Smooth muscle cell (in vitro differentiated cells): Measurements from ENCODE around the gene MBTD1. TPM values are rescaled to one million over a fixed set of nuclear protein-coding genes. Genes with fewer than 3 reads are reported as not detected.

ENCODE experiments used
- DNase-seq: peaks from one replicate; lab custom pipeline; 2025; ENCODE audit not compliant: unreplicated experiment; lab: John Stamatoyannopoulos, UW
- H2AFZ ChIP-seq: fragments of 200-600 bp; sonication (generic); 2 replicates; pipeline ENCODE4 v1.6.0; 2016; ENCODE audit warnings: antibody characterized with exemption, low read depth, mild to moderate bottlenecking
- H3F3A ChIP-seq: fragments of 200-600 bp; sonication (generic); 2 replicates; pipeline ENCODE4 v1.6.0; 2017; ENCODE audit warnings: antibody characterized with exemption, low read depth
- H3K27ac ChIP-seq: fragments of 200-600 bp; sonication (generic); 2 replicates; pipeline ENCODE4 v1.5.1; 2016; ENCODE audit warnings: low read depth, mild to moderate bottlenecking
- H3K27me3 ChIP-seq: fragments of 200-600 bp; sonication (generic); 2 replicates; pipeline ENCODE4 v1.6.1; 2016; ENCODE audit warnings: low read depth, mild to moderate bottlenecking
- H3K36me3 ChIP-seq: fragments of 200-600 bp; sonication (generic); 2 replicates; pipeline ENCODE4 v1.5.1; 2016; ENCODE audit warnings: low read depth
- H3K4me1 ChIP-seq: fragments of 200-600 bp; sonication (generic); 2 replicates; pipeline ENCODE4 v1.5.1; 2016; ENCODE audit warnings: low read depth
- H3K4me2 ChIP-seq: fragments of 200-600 bp; sonication (generic); 2 replicates; pipeline ENCODE4 v1.6.0; 2016; ENCODE audit warnings: mild to moderate bottlenecking
- H3K4me3 ChIP-seq: fragments of 200-600 bp; sonication (generic); 2 replicates; pipeline ENCODE4 v1.5.1; 2016; ENCODE audit warnings: mild to moderate bottlenecking
- H3K79me2 ChIP-seq: fragments of 200-600 bp; sonication (generic); 2 replicates; pipeline ENCODE4 v1.6.0; 2016; ENCODE audit warnings: low read depth, mild to moderate bottlenecking
- H3K9ac ChIP-seq: fragments of 200-600 bp; sonication (generic); 2 replicates; pipeline ENCODE4 v1.6.0; 2016; ENCODE audit warnings: low read depth
- H3K9me3 ChIP-seq: fragments of 200-600 bp; sonication (generic); replicated peaks from 2 replicates; pipeline ENCODE4 v1.5.1; 2016; ENCODE audit warnings: low read depth
- H4K20me1 ChIP-seq: fragments of 200-600 bp; sonication (generic); 2 replicates; pipeline ENCODE4 v1.6.0; 2016; ENCODE audit warnings: low read depth
- CTCF ChIP-seq: fragments of 200-600 bp; sonication (generic); IDR thresholded peaks from 2 replicates; pipeline ENCODE4 v1.5.1; 2017; ENCODE audit warnings: borderline replicate concordance, mild to moderate bottlenecking, antibody characterized with exemption; ENCODE audit not compliant: insufficient read depth, poor library complexity, severe bottlenecking
- WGBS: methylation state at CpG from one replicate; pipeline ENCODE4 v1.1.7; 2016; ENCODE audit warnings: low lambda C conversion rate; 5-methylcytosine and 5-hydroxymethylcytosine counted together
- polyA plus RNA-seq: library from polyadenylated mRNA; unstranded; fragments of >200 nt; fragmentation: Nextera tagmentation; extraction: Ambion mirVana; gene quantifications from 2 replicates; pipeline ENCODE4 v1.2.1, GENCODE V29; 2016
- total RNA-seq: library from RNA; depleted of rRNA; stranded (reverse); fragments of >200 nt; gene quantifications from 2 replicates; pipeline ENCODE4 v1.2.3, GENCODE V29; 2014

MBTD1 gene
- total and polyA plus RNA-seq, 2 experiments from 2014 or later = 1.3 to 11.3 TPM

- Histone ChIP-seq H4K20me1 (no peaks in the 10 kb centered on the region), H3K4me2 (no peak overlapping the region)
- 86% methylated on average over 6 of the region's 6 CpGs for WGBS
Observed at GRCh38 chr17:51200295-51200694, 59.6 kb downstream of the MBTD1 start.

GRCh38 chr17:51197754-51198153 is 62.1 kb downstream of the MBTD1 start:
- Histone ChIP-seq H3F3A (no peaks in the 10 kb centered on the region), H3K27me3 (no peaks in the 10 kb centered on the region), H3K9me3 (no peaks in the 10 kb centered on the region), H3K4me3 (no peak overlapping the region), H3K36me3 (peaks cover 12% of the 10 kb centered on the region), H3K9ac (no peak overlapping the region), H2AFZ (no peak overlapping the region), H3K79me2 (no peaks in the 10 kb centered on the region), H3K27ac (no peak overlapping the region), H4K20me1 (no peaks in the 10 kb centered on the region), H3K4me2 (no peak overlapping the region), H3K4me1 (no peaks in the 10 kb centered on the region)
- WGBS = over 99% methylated on average over 4 of the region's 4 CpGs
- no peak for TF ChIP-seq CTCF
- no peak for DNase-seq

More at GRCh38 chr17:51200295-51200694, 59.6 kb downstream of the MBTD1 start:
- no peaks in the 10 kb centered on the region for H3F3A ChIP-seq
- no peak overlapping the region for H3K27ac ChIP-seq
- H3K36me3 ChIP-seq = peaks cover 19% of the 10 kb centered on the region
- no peaks in the 10 kb centered on the region for H3K9me3 ChIP-seq
- DNase-seq = no peak
- H3K4me1 ChIP-seq = no peaks in the 10 kb centered on the region
- no peak overlapping the region for H3K4me3 ChIP-seq
- TF ChIP-seq CTCF = no peak
- no peak overlapping the region for H2AFZ ChIP-seq
- H3K79me2 ChIP-seq = no peaks in the 10 kb centered on the region
- no peak overlapping the region for H3K9ac ChIP-seq
- H3K27me3 ChIP-seq = no peaks in the 10 kb centered on the region

GRCh38 chr17:51191895-51192294 is 68.0 kb downstream of the MBTD1 start:
- Histone ChIP-seq H3K27me3 (no peaks in the 10 kb centered on the region), H3K36me3 (peaks cover 17% of the 10 kb centered on the region), H3K9ac (no peak overlapping the region), H4K20me1 (no peaks in the 10 kb centered on the region), H3K79me2 (no peaks in the 10 kb centered on the region), H3K4me1 (no peaks in the 10 kb centered on the region), H3K4me2 (no peak overlapping the region), H2AFZ (no peak overlapping the region), H3K4me3 (no peak overlapping the region), H3K9me3 (no peaks in the 10 kb centered on the region), H3F3A (no peaks in the 10 kb centered on the region), H3K27ac (no peak overlapping the region)
- TF ChIP-seq CTCF = no peak
- WGBS = 92% methylated on average over 2 of the region's 2 CpGs
- DNase-seq = no peak

GRCh38 chr17:51189628-51190027 is 70.2 kb downstream of the MBTD1 start:
- no peaks in the 10 kb centered on the region for H3K79me2 ChIP-seq
- no peaks in the 10 kb centered on the region for H3K4me1 ChIP-seq
- H3K36me3 ChIP-seq = peaks cover 17% of the 10 kb centered on the region
- H4K20me1 ChIP-seq = no peaks in the 10 kb centered on the region
- no peak for DNase-seq
- H3K9ac ChIP-seq = no peak overlapping the region
- WGBS = 100% methylated on average over 1 of the region's 1 CpG
- no peaks in the 10 kb centered on the region for H3K27me3 ChIP-seq
- H3K27ac ChIP-seq = no peak overlapping the region
- H3F3A ChIP-seq = no peaks in the 10 kb centered on the region
- no peak overlapping the region for H3K4me2 ChIP-seq
- H3K4me3 ChIP-seq = no peak overlapping the region
- H2AFZ ChIP-seq = no peak overlapping the region
- no peaks in the 10 kb centered on the region for H3K9me3 ChIP-seq
- TF ChIP-seq CTCF = no peak
